GM18909 (cell line): Measurements from ENCODE around the gene ETHE1.

Experiments
- ATAC-seq: cut with Tn5 transposase; IDR thresholded peaks from one replicate; pipeline ENCODE4 v1.9.1; 2021; ENCODE audit warnings: mild to moderate bottlenecking; ENCODE audit not compliant: unreplicated experiment, poor library complexity

Gene ETHE1, protein sequence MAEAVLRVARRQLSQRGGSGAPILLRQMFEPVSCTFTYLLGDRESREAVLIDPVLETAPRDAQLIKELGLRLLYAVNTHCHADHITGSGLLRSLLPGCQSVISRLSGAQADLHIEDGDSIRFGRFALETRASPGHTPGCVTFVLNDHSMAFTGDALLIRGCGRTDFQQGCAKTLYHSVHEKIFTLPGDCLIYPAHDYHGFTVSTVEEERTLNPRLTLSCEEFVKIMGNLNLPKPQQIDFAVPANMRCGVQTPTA

DNA sequence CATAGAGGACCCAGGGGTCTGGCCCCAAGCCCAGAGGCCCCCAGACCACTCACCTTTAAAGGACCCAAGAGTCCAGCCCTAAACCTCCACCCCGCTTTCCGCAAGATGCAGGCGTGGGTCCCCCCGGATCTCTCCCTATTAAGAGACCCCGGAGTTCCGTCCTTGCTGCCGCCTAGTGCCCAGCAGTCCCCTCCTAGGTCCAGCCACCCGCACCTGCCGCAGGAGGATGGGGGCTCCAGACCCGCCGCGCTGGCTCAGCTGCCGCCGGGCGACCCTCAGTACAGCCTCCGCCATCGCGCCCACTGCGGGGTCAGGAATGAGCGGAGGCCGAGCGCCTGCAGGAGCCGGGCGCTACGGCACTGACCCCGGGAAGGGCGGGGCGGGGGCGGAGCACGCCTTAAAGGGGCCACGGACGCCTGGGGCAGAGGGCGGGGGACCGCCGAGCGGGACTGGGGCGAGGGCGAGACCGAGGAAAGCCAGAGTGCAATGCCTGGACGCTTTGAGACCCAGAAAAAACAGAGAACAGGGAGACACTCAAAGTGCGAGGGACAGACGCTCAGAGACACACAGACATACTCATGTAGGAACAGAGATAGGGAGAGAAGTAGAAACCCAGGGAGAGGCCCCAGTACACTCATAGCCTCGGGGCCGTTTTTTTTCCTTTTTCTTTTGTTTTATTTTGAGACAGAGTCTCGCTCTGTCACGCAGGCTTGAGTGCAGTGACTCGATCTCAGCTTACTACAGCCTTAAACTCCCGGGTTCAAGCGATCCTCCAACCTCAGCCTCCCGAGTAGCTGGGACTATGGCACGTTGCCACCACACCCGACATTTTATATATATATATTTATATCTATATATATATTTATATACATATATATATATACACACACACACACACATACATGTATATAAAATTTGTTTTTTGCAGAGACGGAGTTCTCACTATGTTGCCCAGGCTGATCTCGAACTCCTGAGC, at the start of gene ETHE1:
Gene ETHE1, minus strand, starts transcription at position 318 of the 976 bp plus-strand sequence. Its CDS starts 24 bp downstream, at position 294.
- ATAC-seq, result peak; percentile 72

DNA sequence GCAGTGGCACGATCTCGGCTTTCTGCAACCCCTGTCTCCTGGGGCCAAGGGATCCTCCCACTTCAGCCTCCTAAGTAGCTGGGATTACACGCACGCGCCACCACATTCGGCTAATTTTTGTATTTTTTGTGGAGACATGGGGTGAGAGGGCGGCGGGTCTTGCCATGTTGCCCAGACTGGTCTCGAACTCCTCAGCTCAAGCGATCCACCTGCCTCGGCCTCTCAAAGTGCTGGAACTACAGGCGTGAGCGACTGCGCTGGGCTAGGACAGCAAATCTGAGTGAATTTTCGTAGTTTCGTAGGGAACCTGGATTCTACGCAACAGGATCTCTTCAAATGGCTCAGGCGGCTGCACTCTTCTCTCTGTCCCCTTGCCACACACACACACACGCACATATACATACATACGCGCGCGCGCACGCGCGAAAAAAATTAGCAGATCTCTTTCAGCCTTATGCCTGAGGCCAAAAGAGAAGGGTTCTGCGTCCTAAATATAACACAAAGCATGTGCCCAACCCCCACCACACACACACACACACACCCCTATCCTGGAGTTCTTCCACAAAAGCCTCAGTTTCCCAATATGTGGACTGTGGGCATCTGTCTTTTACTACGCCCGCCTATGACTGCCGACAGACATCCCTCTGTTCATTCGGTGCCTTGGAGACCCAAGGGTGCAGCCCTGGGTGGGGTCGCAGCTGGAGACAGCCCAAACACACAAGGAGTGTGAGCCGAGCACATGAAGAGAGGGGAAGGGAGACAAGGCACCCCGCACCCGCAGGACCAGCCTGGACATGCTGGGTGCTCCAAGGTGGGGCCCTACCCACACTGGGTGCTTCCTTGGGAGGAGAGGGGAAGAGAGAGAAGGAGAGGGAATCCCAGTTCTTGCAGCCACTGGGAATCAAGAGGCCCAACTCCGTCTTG, 49.2 kb upstream of the ETHE1 start:
- no peak for ATAC-seq

DNA sequence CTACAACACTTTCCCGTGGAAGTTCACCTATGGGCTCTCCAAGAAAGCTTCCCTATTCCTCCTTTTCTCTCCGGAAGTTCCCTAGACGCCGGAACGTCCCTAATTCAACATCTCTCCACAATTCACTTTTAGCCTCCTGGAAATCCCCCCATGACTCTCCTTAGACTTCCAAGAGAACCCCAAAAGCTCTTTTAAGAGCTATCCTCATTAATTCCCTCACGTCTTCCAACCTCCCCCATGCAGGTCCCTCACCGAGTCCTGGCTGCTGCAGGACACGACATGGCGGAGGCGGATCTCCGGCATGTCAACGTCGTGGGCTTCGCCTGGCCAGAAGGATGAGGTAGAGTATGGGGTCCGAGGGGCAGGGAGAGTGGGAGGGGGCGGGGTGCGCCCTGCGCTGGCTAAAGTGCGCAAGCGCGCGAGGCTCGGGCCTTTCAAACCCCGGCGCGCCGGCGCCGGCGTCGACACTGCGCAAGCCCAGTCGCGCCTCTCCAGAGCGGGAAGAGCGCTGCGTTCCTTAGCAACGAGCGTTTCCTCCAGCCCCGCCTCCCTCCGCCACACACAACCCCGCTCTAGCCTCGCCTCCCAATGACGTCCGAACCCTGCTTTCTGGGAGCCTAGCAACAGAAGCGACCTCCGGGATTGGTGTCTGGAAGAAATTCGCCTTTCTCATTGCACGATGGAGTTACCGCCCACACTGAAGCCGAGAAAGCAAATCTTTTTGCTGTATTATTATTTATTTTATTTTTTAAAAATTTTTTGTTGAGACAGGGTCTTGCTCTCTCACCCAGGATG, 48.4 kb upstream of the ETHE1 start, which contains the start of the genes PINLYP and XRCC1:
Gene PINLYP, plus strand, starts transcription at position 646 of the 795 bp plus-strand sequence. CDS start 1,391 bp downstream, outside the sequence.
Gene XRCC1, minus strand, starts transcription at position 372 of the 795 bp plus-strand sequence. Its CDS starts 69 bp downstream, at position 303.
- peak; percentile 96 for ATAC-seq

DNA sequence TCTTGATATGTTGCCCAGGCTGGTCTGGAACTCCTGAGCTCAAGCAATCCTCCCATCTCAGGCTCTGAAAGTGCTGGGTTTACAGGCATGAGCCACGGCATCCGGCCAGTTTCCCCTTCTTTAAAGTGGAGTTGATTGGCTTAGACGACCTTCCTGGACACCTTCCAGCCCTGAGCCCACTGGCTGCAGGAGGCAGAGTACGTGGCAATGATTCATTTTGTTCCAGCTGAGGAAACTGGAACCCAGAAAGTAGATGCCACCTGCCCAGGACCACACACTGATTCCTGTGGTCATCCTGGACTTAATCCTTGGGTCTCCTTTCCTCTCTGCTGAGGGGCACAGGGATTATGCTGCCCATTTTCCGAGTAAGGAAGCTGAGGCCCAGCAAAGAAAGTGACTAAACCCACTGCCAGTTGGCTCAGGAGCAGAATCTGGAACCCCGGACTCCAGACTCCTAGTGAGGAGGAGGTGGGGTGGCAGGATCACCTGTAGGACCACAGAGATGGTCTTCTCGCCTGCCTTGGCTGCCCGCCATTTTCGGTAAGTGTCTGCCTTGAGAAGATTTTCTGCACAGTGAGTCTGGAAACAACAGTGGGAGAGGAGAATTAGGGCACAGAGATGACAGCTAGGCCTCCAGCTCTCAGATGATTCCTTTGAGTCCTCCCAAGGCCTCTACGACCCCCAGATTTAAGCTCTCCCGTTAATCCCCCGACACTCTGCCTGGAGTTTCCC, 47.6 kb upstream of the ETHE1 start:
- no peak for ATAC-seq

DNA sequence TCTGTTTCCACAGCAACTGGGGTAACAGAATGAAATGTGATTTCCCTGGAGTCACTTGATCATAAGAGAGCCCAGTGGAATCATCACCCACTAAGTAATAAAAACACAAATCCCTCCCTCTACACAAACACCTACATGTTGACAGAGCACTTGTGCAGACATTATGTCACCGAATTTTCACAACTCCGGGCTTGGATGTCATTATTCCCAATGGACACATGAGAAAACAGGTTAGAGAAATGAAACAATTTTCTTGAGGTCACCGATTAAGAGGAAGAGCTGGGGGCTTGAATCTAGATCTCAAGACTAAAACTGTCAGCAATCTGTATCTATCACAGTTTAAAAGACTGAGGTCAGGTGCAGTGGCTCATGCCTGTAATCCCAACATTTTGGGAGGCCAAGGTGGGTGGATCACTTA, 45.2 kb upstream of the ETHE1 start:
- no peak for ATAC-seq

DNA sequence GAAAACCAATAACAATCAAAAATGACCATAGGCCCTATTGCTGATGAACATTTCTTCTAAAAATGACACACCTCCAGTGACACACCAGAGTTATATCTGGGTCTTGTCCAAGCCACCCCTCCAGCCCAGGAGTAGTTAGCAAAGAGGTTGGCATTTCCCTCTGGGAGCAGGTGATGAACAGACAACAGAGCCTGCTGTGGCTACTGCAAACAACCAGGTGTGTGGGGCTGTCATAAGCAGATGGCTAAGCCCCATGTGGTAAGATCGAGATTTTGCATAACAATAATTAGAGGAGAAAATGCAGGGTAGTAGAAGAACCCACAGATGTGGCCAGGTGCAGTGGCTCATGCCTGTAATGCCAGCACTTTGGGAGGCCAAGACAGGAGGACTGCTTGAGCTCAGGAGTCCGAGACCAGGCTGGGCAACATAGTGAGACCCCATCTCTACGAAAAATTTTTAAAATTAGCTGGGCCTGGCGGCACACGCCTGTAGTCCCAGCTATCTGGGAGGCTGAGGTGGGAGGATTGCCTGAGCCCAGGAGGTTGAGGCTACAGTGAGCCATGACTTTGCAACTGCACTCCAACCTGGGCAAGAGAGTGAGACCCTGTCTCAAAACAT, 43.3 kb upstream of the ETHE1 start:
- ATAC-seq, result no peak

DNA sequence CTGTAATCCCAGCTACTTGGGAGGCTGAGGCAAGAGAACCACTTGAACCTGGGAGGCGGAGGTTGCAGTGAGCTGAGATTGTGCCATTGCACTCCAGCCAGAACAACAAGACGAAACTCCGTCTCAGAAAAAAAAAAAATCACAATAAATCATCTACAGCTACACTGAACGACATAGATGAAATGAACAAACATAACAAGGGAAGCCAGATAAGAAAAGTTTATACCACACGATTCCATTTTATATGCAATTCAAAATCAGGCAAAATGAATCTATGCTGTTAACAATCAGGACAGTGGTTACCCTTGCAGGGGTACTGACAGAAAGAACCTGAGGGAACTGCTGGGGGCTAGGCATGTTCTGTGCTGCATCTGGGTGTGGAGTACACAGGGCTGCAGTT, 42.7 kb upstream of the ETHE1 start:
- no peak for ATAC-seq

DNA sequence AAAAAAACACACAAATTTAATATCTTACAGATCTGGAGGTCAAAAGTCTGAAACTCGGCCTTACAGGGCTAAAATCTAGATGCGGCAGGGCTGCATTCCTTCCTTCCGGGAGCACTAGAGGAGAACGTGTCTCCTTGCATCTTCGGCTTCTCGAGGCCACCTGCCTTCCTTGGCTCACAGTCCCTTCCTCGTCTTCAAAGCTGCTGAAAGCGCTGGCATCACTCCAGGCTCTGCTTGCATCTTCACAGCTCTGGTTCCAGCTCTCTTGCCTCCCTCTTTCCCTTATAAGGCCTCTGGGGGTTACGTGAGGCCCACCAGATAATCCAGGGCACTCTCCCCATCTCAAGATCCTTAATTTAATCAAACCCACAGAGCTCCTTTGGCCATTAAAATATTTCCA, 37.8 kb upstream of the ETHE1 start:
- ATAC-seq, result no peak

DNA sequence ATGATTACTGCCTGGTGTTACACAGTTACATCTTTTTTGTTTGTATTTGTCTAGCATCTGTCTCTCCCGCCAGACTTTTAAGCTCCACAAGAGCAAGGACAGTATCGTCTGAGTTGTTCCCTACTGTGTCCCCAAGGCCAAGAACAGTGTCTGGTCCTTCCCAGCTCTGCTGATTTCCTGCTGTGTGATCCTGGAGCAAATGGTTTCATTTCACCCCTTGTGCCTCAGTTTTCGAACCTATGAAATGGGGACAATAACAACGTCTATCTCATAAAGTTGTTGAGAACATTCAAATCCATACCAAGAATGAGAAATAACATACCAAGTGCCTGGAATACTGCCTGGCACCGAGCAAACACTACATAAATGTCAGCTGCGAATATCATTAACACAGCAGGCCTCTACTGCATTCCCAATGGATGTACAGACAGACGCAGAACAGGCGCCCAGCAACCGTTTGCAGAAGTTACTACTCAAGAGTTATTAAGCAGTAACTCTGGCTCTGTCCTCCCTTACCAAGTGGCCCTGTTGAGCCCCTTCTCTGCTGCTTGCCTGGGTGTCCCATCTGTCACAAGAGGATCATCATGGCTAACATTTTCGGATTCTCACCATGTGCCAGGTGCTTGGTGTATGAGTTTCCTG, 36.9 kb upstream of the ETHE1 start:
- ATAC-seq, result no peak

DNA sequence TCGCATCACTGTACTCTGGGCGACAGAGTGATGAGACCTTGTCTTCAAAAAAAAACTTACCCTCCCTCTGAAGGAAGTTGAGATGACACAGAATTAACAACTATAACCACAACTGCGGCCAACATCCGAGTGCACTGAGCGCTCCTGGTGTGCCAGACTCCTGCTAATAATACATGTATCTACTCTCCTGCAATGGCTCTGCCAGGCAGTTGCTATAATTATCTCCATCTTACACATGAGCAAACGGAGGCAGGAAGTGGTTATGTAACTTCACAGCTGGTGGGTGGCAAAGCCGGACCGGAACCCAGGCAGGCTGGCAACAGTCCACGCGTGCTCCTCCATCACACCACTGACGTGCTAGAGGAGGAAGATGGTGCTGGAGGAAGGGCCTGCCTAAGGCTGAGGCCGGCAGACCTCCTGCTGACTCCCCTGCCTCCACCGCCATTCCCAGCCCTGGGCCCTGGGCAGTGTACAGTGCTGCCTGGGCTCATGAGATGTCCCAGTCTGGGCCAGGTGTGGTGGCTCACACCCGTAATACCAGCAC, 35.8 kb upstream of the ETHE1 start:
- ATAC-seq, result peak; percentile 75

DNA sequence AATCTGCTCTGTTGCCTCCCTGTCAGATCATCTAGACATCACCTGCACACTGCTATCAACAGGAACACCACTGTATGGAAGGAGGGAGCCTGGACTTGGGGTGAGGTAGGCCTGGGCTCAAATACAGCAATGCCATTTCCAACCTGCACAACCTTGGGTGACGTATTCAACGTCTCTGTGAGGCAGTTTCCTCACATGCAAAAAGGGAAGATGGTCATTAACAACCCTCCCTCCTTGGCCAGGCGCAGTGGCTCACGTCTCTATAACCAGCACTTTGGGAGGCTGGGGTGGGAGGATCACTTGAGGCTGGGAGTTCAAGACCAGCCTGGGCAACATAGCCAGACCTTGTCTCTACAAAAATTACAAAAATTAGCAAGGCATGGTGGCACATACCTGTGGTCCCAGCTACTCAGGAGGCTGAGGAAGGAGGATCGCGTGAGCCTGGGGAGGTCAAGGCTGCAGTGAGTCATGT, 35.3 kb upstream of the ETHE1 start:
- ATAC-seq, result no peak

DNA sequence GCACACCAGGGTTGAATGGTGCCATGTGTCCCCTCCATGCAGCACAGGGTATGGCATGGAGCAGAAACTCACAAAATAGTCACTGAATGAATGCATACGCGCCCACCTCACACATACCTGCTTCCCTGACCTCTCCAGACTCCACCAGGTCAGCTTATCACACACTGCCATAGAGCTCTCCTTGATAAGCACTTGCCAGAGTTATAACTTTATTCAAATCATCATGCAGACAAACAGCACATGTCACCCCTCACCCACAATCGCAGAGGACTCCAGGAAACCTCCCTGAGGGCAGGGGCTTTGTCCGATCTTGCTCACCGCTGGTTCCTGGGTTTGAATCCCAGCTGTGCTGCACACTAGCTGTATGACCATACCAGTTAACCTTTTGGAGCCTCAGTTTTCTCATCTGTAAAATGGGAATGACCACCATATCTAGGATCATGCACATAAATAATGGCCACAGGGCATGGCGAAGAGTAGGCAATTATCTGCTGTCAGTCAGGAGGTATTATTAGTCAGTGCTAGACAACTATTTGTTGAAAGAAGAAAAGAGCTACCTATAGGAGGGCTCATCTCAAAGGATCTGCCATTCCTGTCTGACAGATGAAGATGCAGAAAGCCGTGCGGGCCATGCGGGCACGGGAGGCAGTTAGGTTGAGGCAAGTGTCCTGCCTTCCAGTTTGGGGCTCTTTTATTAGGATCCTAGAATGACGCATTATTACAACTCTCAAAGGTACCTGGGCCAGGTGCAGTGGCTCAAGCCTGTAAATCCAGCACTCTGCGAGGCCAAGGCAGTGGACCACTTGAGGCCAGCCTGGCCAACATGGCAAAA, 34.4 kb upstream of the ETHE1 start:
- no peak for ATAC-seq

DNA sequence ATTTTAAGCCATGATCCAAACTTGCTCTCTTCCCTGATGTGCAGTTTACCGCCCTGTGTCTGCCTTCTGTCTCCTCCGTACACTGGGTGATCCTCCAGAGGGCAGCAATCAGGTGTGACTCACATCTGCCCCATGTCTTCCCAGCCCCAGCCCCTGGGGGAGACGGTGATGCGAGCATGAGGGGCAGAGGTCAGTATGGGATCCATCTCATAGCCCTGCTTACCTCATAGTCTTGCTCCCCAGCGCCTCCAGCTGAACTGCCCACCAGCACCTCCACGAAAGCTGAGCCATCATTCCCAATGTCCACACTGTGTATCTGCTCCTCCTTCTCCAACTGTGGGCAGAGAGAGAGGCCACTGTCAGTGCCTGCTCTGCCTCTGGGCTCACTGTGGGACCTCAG, 33.7 kb upstream of the ETHE1 start:
- ATAC-seq, result no peak

DNA sequence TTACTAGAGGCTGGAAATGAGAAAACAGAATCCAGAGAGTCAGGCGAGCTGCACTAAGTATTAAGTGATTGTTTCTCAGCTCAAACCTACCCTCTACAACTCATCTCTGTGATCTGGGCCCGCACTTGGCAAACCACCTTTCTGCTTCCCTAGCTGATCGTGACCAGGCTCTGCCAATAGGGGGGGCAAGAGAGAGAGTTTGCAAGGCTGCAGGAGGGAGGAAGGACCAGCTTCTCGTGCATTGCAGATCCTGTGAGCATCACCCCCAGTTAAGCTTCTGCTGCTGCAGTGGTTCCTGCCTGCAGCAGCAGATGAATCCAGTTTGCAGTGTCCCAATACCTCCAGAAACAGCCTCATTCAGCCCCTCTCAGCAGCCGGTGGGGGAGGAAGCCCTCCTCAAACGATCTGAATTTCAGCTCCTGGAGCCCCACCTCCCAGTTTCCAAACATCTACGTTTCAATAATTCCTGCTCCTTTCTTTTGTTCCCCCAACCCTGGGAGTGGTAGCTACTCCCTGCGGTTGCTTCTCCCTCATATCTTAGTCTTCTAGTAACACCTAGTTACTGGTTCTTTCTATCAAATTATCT, 28.3 kb upstream of the ETHE1 start:
- no peak for ATAC-seq

DNA sequence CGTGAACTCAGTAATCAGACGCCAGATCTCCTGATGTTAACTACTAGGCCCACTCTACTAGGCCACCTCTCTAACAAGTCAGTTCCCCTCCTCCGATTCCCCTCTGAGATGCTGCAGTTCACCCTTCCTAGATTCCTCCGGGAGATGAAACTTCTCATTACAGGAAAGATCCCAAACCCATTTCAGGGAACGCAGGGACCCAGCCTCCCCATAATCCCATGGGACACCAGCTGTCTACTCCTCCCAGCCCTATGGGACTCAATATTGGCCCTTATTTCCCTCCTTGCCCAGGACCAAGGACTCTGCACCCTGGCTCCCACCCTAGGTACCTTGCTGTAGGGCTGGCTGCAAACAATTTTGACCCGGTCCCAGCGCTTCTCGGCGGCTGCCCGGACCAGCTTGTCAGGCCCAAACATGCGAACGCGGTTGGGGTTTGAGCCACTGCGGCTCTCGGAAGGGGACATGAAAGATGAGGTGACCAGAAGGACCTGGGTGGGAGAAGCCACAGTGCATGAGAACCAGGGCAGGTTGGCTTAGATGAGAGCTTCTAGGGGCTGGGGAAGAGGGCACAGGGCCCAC, 27.4 kb upstream of the ETHE1 start:
- ATAC-seq, result no peak

DNA sequence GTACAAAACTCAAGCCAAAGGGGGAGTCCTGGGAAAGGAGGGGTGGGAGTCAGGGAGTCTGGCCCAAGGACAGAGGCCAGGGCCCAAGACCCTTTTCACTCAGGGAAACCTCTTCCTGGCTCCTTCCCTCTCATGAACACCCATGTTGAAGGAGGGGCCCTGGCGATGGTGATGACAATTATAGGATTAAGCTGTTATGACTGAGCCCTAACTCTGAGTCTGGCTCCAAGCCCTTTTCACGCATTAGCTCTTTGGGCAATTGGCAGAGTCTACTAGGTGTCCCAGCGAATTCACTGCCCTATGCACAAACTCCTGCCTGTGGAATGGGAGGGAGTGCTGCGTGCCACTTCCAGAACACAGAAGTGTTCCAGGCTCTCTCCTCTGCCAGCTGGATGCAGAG, 26.7 kb upstream of the ETHE1 start:
- no peak for ATAC-seq
